ENCODE data around the gene TMEM178B.

The TMEM178B gene

GRCh38 chr7:141072548-141073172, 1.2 kb upstream of the TMEM178B start (continued):
- peak; percentile 38; the same call in 1 of the 2 replicates for TF ChIP-seq HIC1 (tag by site-specific recombination; IDR thresholded peaks at IDR 0.05)
- TF ChIP-seq ZNF777 (tag by site-specific recombination; IDR thresholded peaks at IDR 0.05; ENCODE audit: borderline replicate concordance): peak; percentile 72; the same call in 1 of the 2 replicates
- peak; percentile 1; the same call in 1 of the 2 replicates for TF ChIP-seq SP2 (tag by site-specific recombination; IDR thresholded peaks at IDR 0.05)
- peak; percentile 64; the same call in 1 of the 2 replicates for TF ChIP-seq PATZ1 (tag by site-specific recombination; IDR thresholded peaks at IDR 0.05)
- TF ChIP-seq ZNF280C (tag by site-specific recombination; IDR thresholded peaks at IDR 0.05): no peak
- TF ChIP-seq ZNF280D (tag by site-specific recombination; IDR thresholded peaks at IDR 0.05): no peak
- no peak for TF ChIP-seq ZNF175 (tag by site-specific recombination; IDR thresholded peaks at IDR 0.05)
- no peak for TF ChIP-seq ZNF157 (tag by site-specific recombination; IDR thresholded peaks at IDR 0.05)
- no peak for TF ChIP-seq ZNF626 (tag by site-specific recombination; IDR thresholded peaks at IDR 0.05)
- TF ChIP-seq ZNF266 (tag by site-specific recombination; IDR thresholded peaks at IDR 0.05; ENCODE audit: low read depth): no peak
- TF ChIP-seq ZNF639 (tag by site-specific recombination; IDR thresholded peaks at IDR 0.05): peak; percentile 80; the same call in 1 of the 2 replicates
- no peak for TF ChIP-seq ZNF350 (tag by site-specific recombination; IDR thresholded peaks at IDR 0.05)
- TF ChIP-seq ZNF423 (tag by site-specific recombination; IDR thresholded peaks at IDR 0.05): no peak
- TF ChIP-seq ZNF214 (tag by site-specific recombination; IDR thresholded peaks at IDR 0.05; ENCODE audit: borderline replicate concordance): no peak
- peak; percentile 67 for TF ChIP-seq ZBTB6 (tag by site-specific recombination; IDR thresholded peaks at IDR 0.05)
- TF ChIP-seq ZFP37 (tag by site-specific recombination; IDR thresholded peaks at IDR 0.05): peak; percentile 97
- TF ChIP-seq ZNF274 (IDR thresholded peaks at IDR 0.05; ENCODE audit: low read length): no peak
- TF ChIP-seq ZNF274 (tag by site-specific recombination; IDR thresholded peaks at IDR 0.05; ENCODE audit: borderline replicate concordance): no peak
- peak; percentile 60; the same call in 1 of the 2 replicates for TF ChIP-seq ZFP69B (tag by site-specific recombination; IDR thresholded peaks at IDR 0.05)
- no peak for TF ChIP-seq SP3 (tag by site-specific recombination; IDR thresholded peaks at IDR 0.05)
- peak; percentile 70 for TF ChIP-seq KLF17 (tag by site-specific recombination; IDR thresholded peaks at IDR 0.05)
- no peak for TF ChIP-seq ZNF623 (tag by site-specific recombination; IDR thresholded peaks at IDR 0.05)
- TF ChIP-seq SETDB1 (IDR thresholded peaks at IDR 0.05; ENCODE audit: insufficient read length, low read length): no peak
- no peak for TF ChIP-seq HOXD13 (CRISPR knock-in tag; IDR thresholded peaks at IDR 0.05; ENCODE audit: borderline replicate concordance)
- no peak for TF ChIP-seq ZNF544 (tag by site-specific recombination; IDR thresholded peaks at IDR 0.05)
- peak; percentile 95 for TF ChIP-seq ZEB2 (tag by site-specific recombination; IDR thresholded peaks at IDR 0.05)
- no peak for TF ChIP-seq EGR2 (tag by site-specific recombination; IDR thresholded peaks at IDR 0.05; ENCODE audit: low read depth)
